ENCODE data around the gene MEOX2.

MEOX2 gene

GRCh38 chr7:15667991-15668390 lies 18.5 kb downstream of the MEOX2 start:
- Histone ChIP-seq H3K14ac (ENCODE audit: low read length in 2 of 2) (no peak overlapping the region), H3K4ac (ENCODE audit: low read depth in 1 of 2, low read length in 2 of 2) (no peak overlapping the region), H2BK5ac (ENCODE audit: low read depth, low read length, poor library complexity, severe bottlenecking) (no peak overlapping the region), H3K79me1 (replicated peaks; ENCODE audit: low read length, poor library complexity, severe bottlenecking) (no peaks in the 10 kb centered on the region), H4K8ac (ENCODE audit: low read length) (no peak overlapping the region), H3K27me3 (ENCODE audit: control insufficient read depth in 1 of 2, insufficient read depth in 1 of 2, low read length in 2 of 2) (no peaks in the 10 kb centered on the region), H2BK15ac (ENCODE audit: low read depth, poor library complexity, severe bottlenecking) (no peak overlapping the region), H3K23ac (ENCODE audit: low read length in 2 of 2) (no peak overlapping the region), H2AK5ac (ENCODE audit: low read length, severe bottlenecking) (no peak overlapping the region), H4K91ac (ENCODE audit: low read length) (no peak overlapping the region), H3K4me3 (ENCODE audit: insufficient read depth in 1 of 2, low read depth in 1 of 2, low read length in 2 of 2) (no peak overlapping the region), H3K9ac (ENCODE audit: low read length) (no peak overlapping the region), H3K4me2 (ENCODE audit: low read length, poor library complexity, severe bottlenecking) (no peak overlapping the region), H2AFZ (ENCODE audit: low read depth, low read length) (no peak overlapping the region), H3K18ac (ENCODE audit: low read depth in 1 of 2, low read length in 2 of 2) (no peak overlapping the region), H3K4me1 (ENCODE audit: control insufficient read depth, insufficient read depth, low read depth, low read length) (no peaks in the 10 kb centered on the region), H3K9me3 (ENCODE audit: control insufficient read depth, low read length) (no peaks in the 10 kb centered on the region), H3K36me3 (ENCODE audit: control insufficient read depth in 1 of 2, insufficient read depth in 2 of 2, low read depth in 1 of 2, low read length in 2 of 2) (no peaks in the 10 kb centered on the region), H2BK12ac (ENCODE audit: low read length in 2 of 2) (no peak overlapping the region), H2BK120ac (ENCODE audit: low read depth, low read length) (no peak overlapping the region), H3K27ac (ENCODE audit: low read length, poor library complexity, severe bottlenecking) (no peak overlapping the region)
- WGBS = 92% methylated on average over 2 of the region's 5 CpGs
- DNase-seq = no peak

GRCh38 chr7:15662451-15662850 lies 24.0 kb downstream of the MEOX2 start:
- peak overlapping the region; percentile 59 for H3K9ac ChIP-seq (ENCODE audit: low read length)
- H3K23ac ChIP-seq (ENCODE audit: low read length in 2 of 2) = no peak overlapping the region
- DNase-seq = no peak
- H3K27me3 ChIP-seq (ENCODE audit: control insufficient read depth in 1 of 2, insufficient read depth in 1 of 2, low read length in 2 of 2) = no peaks in the 10 kb centered on the region
- H3K79me1 ChIP-seq (replicated peaks; ENCODE audit: low read length, poor library complexity, severe bottlenecking) = no peaks in the 10 kb centered on the region
- no peak overlapping the region for H3K14ac ChIP-seq (ENCODE audit: low read length in 2 of 2)
- no peak overlapping the region for H2BK120ac ChIP-seq (ENCODE audit: low read depth, low read length)
- no peak overlapping the region for H4K8ac ChIP-seq (ENCODE audit: low read length)
- no peak overlapping the region for H3K18ac ChIP-seq (ENCODE audit: low read depth in 1 of 2, low read length in 2 of 2)
- H3K4me3 ChIP-seq (ENCODE audit: insufficient read depth in 1 of 2, low read depth in 1 of 2, low read length in 2 of 2) = no peak overlapping the region
- WGBS = no CpG with 5 or more reads among the region's 1 CpG
- H2BK15ac ChIP-seq (ENCODE audit: low read depth, poor library complexity, severe bottlenecking) = no peak overlapping the region
- H3K4me2 ChIP-seq (ENCODE audit: low read length, poor library complexity, severe bottlenecking) = no peak overlapping the region
- no peak overlapping the region for H2AK5ac ChIP-seq (ENCODE audit: low read length, severe bottlenecking)
- H3K9me3 ChIP-seq (ENCODE audit: control insufficient read depth, low read length) = no peaks in the 10 kb centered on the region
- no peak overlapping the region for H3K27ac ChIP-seq (ENCODE audit: low read length, poor library complexity, severe bottlenecking)
- no peak overlapping the region for H2BK12ac ChIP-seq (ENCODE audit: low read length in 2 of 2)
- no peak overlapping the region for H2BK5ac ChIP-seq (ENCODE audit: low read depth, low read length, poor library complexity, severe bottlenecking)
- H3K36me3 ChIP-seq (ENCODE audit: control insufficient read depth in 1 of 2, insufficient read depth in 2 of 2, low read depth in 1 of 2, low read length in 2 of 2) = no peaks in the 10 kb centered on the region
- no peak overlapping the region for H3K4ac ChIP-seq (ENCODE audit: low read depth in 1 of 2, low read length in 2 of 2)
- no peak overlapping the region for H4K91ac ChIP-seq (ENCODE audit: low read length)
- H2AFZ ChIP-seq (ENCODE audit: low read depth, low read length) = no peak overlapping the region
- H3K4me1 ChIP-seq (ENCODE audit: control insufficient read depth, insufficient read depth, low read depth, low read length) = no peaks in the 10 kb centered on the region

- H2AK5ac ChIP-seq (ENCODE audit: low read length, severe bottlenecking) = no peak overlapping the region
- no peak for DNase-seq
- no peak overlapping the region for H3K27ac ChIP-seq (ENCODE audit: low read length, poor library complexity, severe bottlenecking)
- H3K36me3 ChIP-seq (ENCODE audit: control insufficient read depth in 1 of 2, insufficient read depth in 2 of 2, low read depth in 1 of 2, low read length in 2 of 2) = no peaks in the 10 kb centered on the region
- no peak overlapping the region for H3K14ac ChIP-seq (ENCODE audit: low read length in 2 of 2)
- no peak overlapping the region for H3K9ac ChIP-seq (ENCODE audit: low read length)
- no peak overlapping the region for H4K91ac ChIP-seq (ENCODE audit: low read length)
- H2BK15ac ChIP-seq (ENCODE audit: low read depth, poor library complexity, severe bottlenecking) = no peak overlapping the region
- no peak overlapping the region for H2BK5ac ChIP-seq (ENCODE audit: low read depth, low read length, poor library complexity, severe bottlenecking)
- 100% methylated on average over 2 of the region's 3 CpGs for WGBS
- no peak overlapping the region for H2BK12ac ChIP-seq (ENCODE audit: low read length in 2 of 2)
- H3K27me3 ChIP-seq (ENCODE audit: control insufficient read depth in 1 of 2, insufficient read depth in 1 of 2, low read length in 2 of 2) = no peaks in the 10 kb centered on the region
- H3K9me3 ChIP-seq (ENCODE audit: control insufficient read depth, low read length) = no peaks in the 10 kb centered on the region
- H3K79me1 ChIP-seq (replicated peaks; ENCODE audit: low read length, poor library complexity, severe bottlenecking) = no peaks in the 10 kb centered on the region
- H3K18ac ChIP-seq (ENCODE audit: low read depth in 1 of 2, low read length in 2 of 2) = no peak overlapping the region
- H4K8ac ChIP-seq (ENCODE audit: low read length) = no peak overlapping the region
- no peak overlapping the region for H2AFZ ChIP-seq (ENCODE audit: low read depth, low read length)
- H3K4me2 ChIP-seq (ENCODE audit: low read length, poor library complexity, severe bottlenecking) = no peak overlapping the region
- no peaks in the 10 kb centered on the region for H3K4me1 ChIP-seq (ENCODE audit: control insufficient read depth, insufficient read depth, low read depth, low read length)
- H2BK120ac ChIP-seq (ENCODE audit: low read depth, low read length) = no peak overlapping the region
- H3K23ac ChIP-seq (ENCODE audit: low read length in 2 of 2) = no peak overlapping the region
- no peak overlapping the region for H3K4ac ChIP-seq (ENCODE audit: low read depth in 1 of 2, low read length in 2 of 2)
- no peak overlapping the region for H3K4me3 ChIP-seq (ENCODE audit: insufficient read depth in 1 of 2, low read depth in 1 of 2, low read length in 2 of 2)
Observed at GRCh38 chr7:15658247-15658646, 28.2 kb downstream of the MEOX2 start.

- H4K8ac ChIP-seq (ENCODE audit: low read length) = no peak overlapping the region
- H3K23ac ChIP-seq (ENCODE audit: low read length in 2 of 2) = no peak overlapping the region
- H3K9me3 ChIP-seq (ENCODE audit: control insufficient read depth, low read length) = no peaks in the 10 kb centered on the region
- WGBS = 63% methylated on average over 1 of the region's 2 CpGs
- no peaks in the 10 kb centered on the region for H3K4me1 ChIP-seq (ENCODE audit: control insufficient read depth, insufficient read depth, low read depth, low read length)
- H2BK120ac ChIP-seq (ENCODE audit: low read depth, low read length) = no peak overlapping the region
- no peak overlapping the region for H2BK15ac ChIP-seq (ENCODE audit: low read depth, poor library complexity, severe bottlenecking)
- no peak overlapping the region for H3K18ac ChIP-seq (ENCODE audit: low read depth in 1 of 2, low read length in 2 of 2)
- no peaks in the 10 kb centered on the region for H3K27me3 ChIP-seq (ENCODE audit: control insufficient read depth in 1 of 2, insufficient read depth in 1 of 2, low read length in 2 of 2)
- no peak overlapping the region for H3K4ac ChIP-seq (ENCODE audit: low read depth in 1 of 2, low read length in 2 of 2)
- no peak overlapping the region for H3K27ac ChIP-seq (ENCODE audit: low read length, poor library complexity, severe bottlenecking)
- no peak overlapping the region for H4K91ac ChIP-seq (ENCODE audit: low read length)
- H3K9ac ChIP-seq (ENCODE audit: low read length) = no peak overlapping the region
- no peaks in the 10 kb centered on the region for H3K36me3 ChIP-seq (ENCODE audit: control insufficient read depth in 1 of 2, insufficient read depth in 2 of 2, low read depth in 1 of 2, low read length in 2 of 2)
- H2AK5ac ChIP-seq (ENCODE audit: low read length, severe bottlenecking) = no peak overlapping the region
- H3K14ac ChIP-seq (ENCODE audit: low read length in 2 of 2) = no peak overlapping the region
- H3K4me2 ChIP-seq (ENCODE audit: low read length, poor library complexity, severe bottlenecking) = no peak overlapping the region
- no peak overlapping the region for H2BK12ac ChIP-seq (ENCODE audit: low read length in 2 of 2)
- H3K4me3 ChIP-seq (ENCODE audit: insufficient read depth in 1 of 2, low read depth in 1 of 2, low read length in 2 of 2) = no peak overlapping the region
- H3K79me1 ChIP-seq (replicated peaks; ENCODE audit: low read length, poor library complexity, severe bottlenecking) = no peaks in the 10 kb centered on the region
- H2AFZ ChIP-seq (ENCODE audit: low read depth, low read length) = no peak overlapping the region
- H2BK5ac ChIP-seq (ENCODE audit: low read depth, low read length, poor library complexity, severe bottlenecking) = no peak overlapping the region
- DNase-seq = peak; percentile 29
Observed at GRCh38 chr7:15652776-15653290, 33.6 kb downstream of the MEOX2 start.

Data from mesenchymal stem cell (in vitro differentiated cells and primary cell).